Mucosa of descending colon (tissue), 3 donors: ENCODE data around the gene C1orf52. TPM values are rescaled to one million over a fixed set of nuclear protein-coding genes. Genes with fewer than 3 reads are reported as not detected.
A peak's percentile ranks its signal among the peaks of the same experiment; 100 is the strongest.

Source experiments
- ATAC-seq: fragments of 200-7000 bp; cut with Tn5 transposase; one replicate; pipeline ENCODE4 v1.9.1; 2020; ENCODE audit warnings: mild to moderate bottlenecking, moderate library complexity
- DNase-seq, 3 donors: peaks; one replicate each; pipeline ENCODE4 v3.0.0-alpha.2; 2020
- H3K36me3 ChIP-seq: fragments of 200-600 bp; one replicate; pipeline ENCODE4 v1.8.0; 2021; ENCODE audit warnings: low read depth, mild to moderate bottlenecking
- H3K4me1 ChIP-seq: fragments of 200-600 bp; one replicate; pipeline ENCODE4 v1.8.0; 2021; ENCODE audit warnings: low read depth, mild to moderate bottlenecking
- H3K4me3 ChIP-seq: fragments of 200-600 bp; one replicate; pipeline ENCODE4 v1.8.0; 2021; ENCODE audit warnings: mild to moderate bottlenecking
- H3K9me3 ChIP-seq: fragments of 200-600 bp; one replicate; pipeline ENCODE4 v1.8.0; 2021; ENCODE audit warnings: mild to moderate bottlenecking
- CTCF ChIP-seq: fragments of 200-600 bp; IDR thresholded peaks from one replicate; pipeline ENCODE4 v1.8.0; 2022; ENCODE audit warnings: antibody characterized with exemption, mild to moderate bottlenecking
- intact Hi-C, 2 donors: fragments of 100-400 bp; cut with DNase I in 1 of 2; cut with micrococcal nuclease in 1 of 2; formaldehyde crosslinking; loops; one replicate each; pipeline versions ENCODE4 v1.11.0 to v1.11.1; 2022; cut with DNase I, micrococcal nuclease
- total RNA-seq, 3 donors: library from RNA; stranded (reverse); fragmentation: NEBNext Ultra II Directional in 2 of 3; extraction: Animal tissue kit (Norgen Biotek cat#: 25700) in 2 of 3; gene quantifications; one replicate each; pipeline versions ENCODE4 v1.2.1 to v1.2.4, GENCODE V29; 2021 to 2023
- donor health status: DM: no; HTN: no; CAD: no; lungs with moderate emphysema.
- donor health status: DM: no; HTN: no; CAD: no.
- donor health status: DM: no; HTN: yes; CAD: no.

Gene C1orf52
- total RNA-seq, 3 donors from 2014 or later = 17.4 to 24.7 (median 19.2) TPM

DNA sequence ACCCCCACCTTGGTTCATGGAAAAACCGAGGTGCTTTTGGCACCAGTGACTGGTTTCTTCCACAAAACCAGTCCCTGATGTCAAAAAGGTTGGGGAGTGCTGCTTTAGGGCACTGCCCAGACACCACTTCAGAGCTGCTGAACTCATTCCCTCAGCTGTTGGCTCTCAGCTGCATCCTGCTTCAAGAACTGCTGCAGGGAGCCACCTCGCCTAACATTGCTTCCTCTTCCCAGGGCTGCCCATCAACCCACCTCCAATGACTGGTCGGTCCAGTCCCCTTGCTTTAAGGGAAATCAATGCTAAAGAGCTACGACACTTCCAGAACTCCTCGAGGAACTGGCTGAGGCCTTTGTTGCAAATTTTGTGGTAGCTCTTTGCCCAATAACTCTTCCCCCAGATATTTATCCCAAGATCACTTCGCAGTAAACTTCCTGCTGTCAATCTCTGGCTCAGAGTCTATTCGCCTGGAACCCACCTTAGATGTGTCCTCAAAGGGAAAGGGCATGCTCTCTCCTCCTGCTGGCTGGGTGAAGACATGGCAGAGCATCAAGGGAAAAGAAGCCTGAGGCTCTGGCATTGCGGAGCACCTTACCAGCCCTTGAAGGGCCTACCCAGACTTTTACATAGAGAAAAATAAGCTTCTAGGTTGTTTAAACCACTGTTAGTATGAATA lies 29.0 kb downstream of the C1orf52 start:
- no peaks in the 10 kb centered on the region for H3K4me1 ChIP-seq
- H3K9me3 ChIP-seq = no peaks in the 10 kb centered on the region
- peak; percentile 38 for ATAC-seq
- TF ChIP-seq CTCF = no peak
- no peak overlapping the region for H3K4me3 ChIP-seq
- no peaks in the 10 kb centered on the region for H3K36me3 ChIP-seq
- DNase-seq = no peak
- intact Hi-C loops = no loop called here

- Histone ChIP-seq H3K4me3 (no peak overlapping the region), H3K36me3 (no peaks in the 10 kb centered on the region), H3K4me1 (no peaks in the 10 kb centered on the region), H3K9me3 (no peaks in the 10 kb centered on the region)
- DNase-seq (peak in 1 of 3 donors; percentile 34), ATAC-seq (peak; percentile 90)
- no peak for TF ChIP-seq CTCF
- intact Hi-C loops = no loop called here
Observed at GRCh38 chr1:85229574-85230097, 29.8 kb downstream of the C1orf52 start.

DNA sequence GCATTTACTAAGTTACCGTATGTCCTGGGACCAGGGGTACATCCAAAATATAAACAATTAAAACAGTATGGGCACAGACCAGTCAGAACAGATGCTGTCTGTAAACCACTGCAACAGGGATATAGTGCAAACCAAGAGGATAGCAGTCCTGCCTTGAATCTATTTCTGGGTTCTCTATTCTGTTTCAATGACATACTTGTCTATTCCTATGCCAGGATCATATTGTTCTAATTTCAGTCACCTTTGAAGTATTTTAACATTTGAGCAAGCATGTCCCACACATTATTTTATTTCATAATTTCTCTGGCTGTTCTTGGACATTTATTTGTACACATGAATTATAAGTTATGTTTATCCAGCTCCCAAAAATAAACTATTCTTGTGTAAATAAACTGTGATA lies 30.5 kb downstream of the C1orf52 start:
- no peak for ATAC-seq
- no peaks in the 10 kb centered on the region for H3K36me3 ChIP-seq
- no peak for TF ChIP-seq CTCF
- DNase-seq = no peak
- H3K9me3 ChIP-seq = no peaks in the 10 kb centered on the region
- no peak overlapping the region for H3K4me3 ChIP-seq
- H3K4me1 ChIP-seq = no peaks in the 10 kb centered on the region
- intact Hi-C loops = no loop called here

- H3K4me3 ChIP-seq = no peak overlapping the region
- H3K36me3 ChIP-seq = no peaks in the 10 kb centered on the region
- ATAC-seq (no peak), DNase-seq (no peak)
- H3K4me1 ChIP-seq = no peaks in the 10 kb centered on the region
- intact Hi-C loops = no loop called here
- no peak for TF ChIP-seq CTCF
- H3K9me3 ChIP-seq = no peaks in the 10 kb centered on the region
Observed at GRCh38 chr1:85225624-85226380, 33.7 kb downstream of the C1orf52 start.

GRCh38 chr1:85224734-85225623 lies 34.5 kb downstream of the C1orf52 start:
- no peaks in the 10 kb centered on the region for H3K4me1 ChIP-seq
- H3K36me3 ChIP-seq = no peaks in the 10 kb centered on the region
- intact Hi-C loops = no loop called here
- peak; percentile 59 to 76 (median 63) for DNase-seq
- no peaks in the 10 kb centered on the region for H3K9me3 ChIP-seq
- H3K4me3 ChIP-seq = no peak overlapping the region
- ATAC-seq = peak; percentile 84
- no peak for TF ChIP-seq CTCF
